Kidney (tissue), 14 donors: Measurements from ENCODE around the gene GFOD1. TPM values are rescaled to one million over a fixed set of nuclear protein-coding genes. Genes with fewer than 3 reads are reported as not detected.
A peak's percentile ranks its signal among the peaks of the same experiment; 100 is the strongest.

ENCODE experiments used
- DNase-seq, 5 donors: peaks; one replicate each; pipeline ENCODE4 v3.0.0-alpha.2; 2013 to 2020
- FAIRE-seq: peaks from 2 replicates; lab custom pipeline; 2012; peaks lifted over from hg19 to GRCh38; lab: Jason Lieb, UNC
- H3K27ac ChIP-seq, 2 donors: one replicate each; pipeline ENCODE4 v1.7.0; 2013; ENCODE audit warnings: low read depth in 2 of 2, low read length in 2 of 2, inconsistent platforms in 1 of 2
- H3K27me3 ChIP-seq: one replicate; pipeline ENCODE4 v1.7.1; 2013; ENCODE audit warnings: low read length, inconsistent platforms; ENCODE audit not compliant: control insufficient read depth, insufficient read depth
- H3K36me3 ChIP-seq, 3 donors: one replicate each; pipeline versions ENCODE4 v1.7.0 to v1.7.1; 2013; ENCODE audit warnings: low read length in 3 of 3, control low read depth in 1 of 3, inconsistent platforms in 1 of 3; ENCODE audit not compliant: insufficient read depth in 3 of 3, control insufficient read depth in 2 of 3
- H3K4me1 ChIP-seq, 3 donors: one replicate each; pipeline versions ENCODE4 v1.7.0 to v1.7.1; 2013; ENCODE audit warnings: low read length in 3 of 3, inconsistent platforms in 1 of 3, low read depth in 1 of 3; ENCODE audit not compliant: control insufficient read depth in 2 of 3, insufficient read depth in 2 of 3
- H3K4me3 ChIP-seq, 3 donors: one replicate each; pipeline versions ENCODE4 v1.7.0 to v1.8.1; 2013; ENCODE audit warnings: low read length in 3 of 3, control low read depth in 1 of 3, inconsistent platforms in 1 of 3
- H3K9ac ChIP-seq, 3 donors: one replicate each; pipeline versions ENCODE4 v1.7.0 to v1.7.1; 2013; ENCODE audit warnings: low read length in 3 of 3, control low read depth in 1 of 3, inconsistent platforms in 1 of 3
- H3K9me3 ChIP-seq, 3 donors: one replicate each; pipeline versions ENCODE4 v1.7.0 to v1.7.1; 2013; ENCODE audit warnings: low read length in 3 of 3, control low read depth in 1 of 3, inconsistent platforms in 1 of 3; ENCODE audit not compliant: control insufficient read depth in 2 of 3, insufficient read depth in 1 of 3
- CTCF ChIP-seq: IDR thresholded peaks from 3 replicates; pipeline ENCODE4 v1.5.1; 2012; ENCODE audit warnings: mild to moderate bottlenecking, moderate library complexity, borderline replicate concordance; ENCODE audit not compliant: insufficient read depth; ENCODE audit errors: extremely low read depth
- intact Hi-C: fragments of 100-400 bp; cut with DNase I; formaldehyde crosslinking; loops from one replicate; pipeline ENCODE4 v1.11.1; 2022
- polyA plus RNA-seq: library from polyadenylated mRNA; stranded (reverse); fragments of 350-450 nt; fragmentation: Illumina TruSeq; extraction: RNeasy Lipid Tissue Mini Kit (QIAGEN cat#74804); gene quantifications from one replicate; pipeline ENCODE4 v1.2.3, GENCODE V29; 2014; ENCODE audit warnings: low read depth, low replicate concordance; ENCODE audit not compliant: insufficient read depth
- total RNA-seq: library from RNA; stranded (reverse); fragmentation: NEBNext Ultra II Directional; extraction: Animal tissue kit (Norgen Biotek cat#: 25700); gene quantifications from one replicate; pipeline ENCODE4 v1.2.1, GENCODE V29; 2021
- donor health status: control.
- donor health status: control.
- donor health status: control.
- donor health status: control.
- donor health status: control.
- donor health status: DM: yes; HTN: yes; CAD: no.
- donor health status: Normal renal cell carcinoma (clear cell type).

Gene GFOD1
- total and polyA plus RNA-seq, 2 donors from 2014 or later = 2.1 to 14.6 TPM

- no peak for TF ChIP-seq CTCF
- H3K4me3 ChIP-seq = no peak overlapping the region
- no peak overlapping the region for H3K27ac ChIP-seq
- H3K36me3 ChIP-seq = no peaks in the 10 kb centered on the region
- H3K4me1 ChIP-seq = no peaks in the 10 kb centered on the region
- peak in 1 of 5 donors; percentile 22 for DNase-seq
- no peaks in the 10 kb centered on the region for H3K9me3 ChIP-seq
- intact Hi-C loops = no loop called here
- FAIRE-seq = no peak
- no peak overlapping the region for H3K9ac ChIP-seq
- no peaks in the 10 kb centered on the region for H3K27me3 ChIP-seq
Observed at GRCh38 chr6:13472976-13473767, 14.2 kb downstream of the GFOD1 start.

GRCh38 chr6:13472099-13472498, 15.3 kb downstream of the GFOD1 start:
- H3K9me3 ChIP-seq = no peaks in the 10 kb centered on the region
- H3K36me3 ChIP-seq = no peaks in the 10 kb centered on the region
- DNase-seq (no peak), FAIRE-seq (no peak)
- no peak overlapping the region for H3K27ac ChIP-seq
- intact Hi-C loops = no loop called here
- TF ChIP-seq CTCF = no peak
- H3K4me1 ChIP-seq = no peaks in the 10 kb centered on the region
- no peak overlapping the region for H3K4me3 ChIP-seq
- no peak overlapping the region for H3K9ac ChIP-seq
- H3K27me3 ChIP-seq = no peaks in the 10 kb centered on the region

- DNase-seq (no peak), FAIRE-seq (no peak)
- H3K36me3 ChIP-seq = no peaks in the 10 kb centered on the region
- H3K4me1 ChIP-seq = peaks cover 0 to 3% (median 0%) of the 10 kb centered on the region in 3 donors
- no peaks in the 10 kb centered on the region for H3K9me3 ChIP-seq
- H3K27me3 ChIP-seq = no peaks in the 10 kb centered on the region
- intact Hi-C loops = no loop called here
- no peak overlapping the region for H3K27ac ChIP-seq
- no peak overlapping the region for H3K9ac ChIP-seq
- TF ChIP-seq CTCF = no peak
- H3K4me3 ChIP-seq = no peak overlapping the region
Observed at GRCh38 chr6:13471184-13471583, 16.2 kb downstream of the GFOD1 start.
